ENCODE results near the gene SLC18A3.

DNA sequence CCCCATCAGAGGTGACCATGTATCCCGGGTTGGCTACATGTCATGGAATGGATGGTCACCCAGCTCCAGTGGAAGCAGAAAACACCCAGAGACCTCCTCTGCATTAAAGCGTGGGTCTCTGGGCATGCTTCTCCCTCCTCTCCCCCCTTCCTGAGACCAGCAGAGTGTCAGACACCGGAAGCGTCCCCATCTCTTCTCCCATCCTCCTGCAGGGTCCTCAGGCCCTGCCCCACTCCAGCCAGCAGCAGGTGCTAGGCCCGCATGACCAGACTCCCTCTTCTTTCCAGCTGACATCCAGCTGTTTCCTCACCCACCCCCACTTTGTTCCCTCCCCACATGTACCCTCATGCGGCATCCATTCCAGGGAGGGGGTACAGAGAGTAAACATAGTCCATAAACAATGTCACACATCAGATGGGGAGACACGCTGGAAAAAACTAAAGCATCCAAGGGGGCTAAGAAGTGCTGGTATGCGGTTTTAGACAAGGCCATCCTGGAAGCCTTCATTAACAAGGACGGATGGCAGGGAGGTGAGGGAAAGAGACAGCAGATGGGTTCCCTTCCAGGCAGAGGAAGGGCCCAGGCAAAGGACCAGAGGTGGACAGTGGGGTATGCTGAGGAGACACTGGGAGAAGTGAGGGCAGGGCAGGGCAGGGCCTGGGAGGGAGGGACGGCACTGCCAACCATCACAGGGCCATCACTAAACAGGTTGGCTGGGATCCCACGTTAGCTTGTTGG is 12.5 kb upstream of the SLC18A3 start:
- TF ChIP-seq, protein P1, sequence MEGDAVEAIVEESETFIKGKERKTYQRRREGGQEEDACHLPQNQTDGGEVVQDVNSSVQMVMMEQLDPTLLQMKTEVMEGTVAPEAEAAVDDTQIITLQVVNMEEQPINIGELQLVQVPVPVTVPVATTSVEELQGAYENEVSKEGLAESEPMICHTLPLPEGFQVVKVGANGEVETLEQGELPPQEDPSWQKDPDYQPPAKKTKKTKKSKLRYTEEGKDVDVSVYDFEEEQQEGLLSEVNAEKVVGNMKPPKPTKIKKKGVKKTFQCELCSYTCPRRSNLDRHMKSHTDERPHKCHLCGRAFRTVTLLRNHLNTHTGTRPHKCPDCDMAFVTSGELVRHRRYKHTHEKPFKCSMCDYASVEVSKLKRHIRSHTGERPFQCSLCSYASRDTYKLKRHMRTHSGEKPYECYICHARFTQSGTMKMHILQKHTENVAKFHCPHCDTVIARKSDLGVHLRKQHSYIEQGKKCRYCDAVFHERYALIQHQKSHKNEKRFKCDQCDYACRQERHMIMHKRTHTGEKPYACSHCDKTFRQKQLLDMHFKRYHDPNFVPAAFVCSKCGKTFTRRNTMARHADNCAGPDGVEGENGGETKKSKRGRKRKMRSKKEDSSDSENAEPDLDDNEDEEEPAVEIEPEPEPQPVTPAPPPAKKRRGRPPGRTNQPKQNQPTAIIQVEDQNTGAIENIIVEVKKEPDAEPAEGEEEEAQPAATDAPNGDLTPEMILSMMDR (IDR thresholded peaks at IDR 0.05) = no peak
- no peak for TF ChIP-seq POLR2A (IDR thresholded peaks at IDR 0.05)
